Astrocyte (in vitro differentiated cells and primary cell): ENCODE results near the gene NKAIN4.

Experiments used
- CTCF ChIP-seq: IDR thresholded peaks from 2 replicates; pipeline ENCODE4 v1.5.1; 2011; ENCODE audit warnings: low read depth, mild to moderate bottlenecking, inconsistent platforms, low read length, moderate library complexity; ENCODE audit not compliant: insufficient read depth
- EZH2 ChIP-seq: IDR thresholded peaks from 2 replicates; pipeline ENCODE4 v1.6.1; 2012; ENCODE audit warnings: mild to moderate bottlenecking, low read length, inconsistent platforms; ENCODE audit not compliant: insufficient read depth

DNA sequence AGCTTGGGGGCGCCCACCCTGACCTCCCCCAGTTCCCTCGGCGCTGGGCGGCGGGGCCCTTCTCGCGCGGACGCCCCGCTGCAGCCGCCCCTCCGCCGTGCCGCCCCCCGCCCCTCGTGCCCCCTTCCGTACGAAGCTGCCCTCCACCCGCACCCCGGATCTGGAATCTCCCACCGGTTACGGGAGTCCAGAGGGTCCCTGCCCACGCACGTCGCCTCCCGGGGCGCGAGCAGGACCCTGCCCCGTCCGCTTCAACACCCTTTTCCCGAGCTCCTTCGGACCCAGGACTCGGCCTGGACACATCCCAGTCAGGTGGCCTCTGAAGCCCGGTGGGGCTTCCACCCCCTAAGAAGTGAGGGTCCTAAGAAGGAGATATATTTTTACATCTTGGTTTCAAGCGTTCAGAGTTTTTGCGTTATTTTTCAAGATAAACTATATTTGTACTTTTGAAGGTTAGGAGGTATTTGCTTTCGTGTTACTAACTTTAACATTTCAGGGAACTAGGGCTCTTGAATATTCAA, 18.9 kb upstream of the NKAIN4 start:
- TF ChIP-seq CTCF = no peak
- no peak for TF ChIP-seq EZH2
